ENCODE measurements around the gene RHOJ.

Gene RHOJ

GRCh38 chr14:63308723-63309317 lies 104.6 kb downstream of the RHOJ start:
- H3K4me1 ChIP-seq (ENCODE audit: control insufficient read depth, insufficient read depth, low read length), result no peaks in the 10 kb centered on the region
- H3K36me3 ChIP-seq (ENCODE audit: control insufficient read depth, insufficient read depth, low read length), result no peaks in the 10 kb centered on the region
- H3K9me3 ChIP-seq (ENCODE audit: control insufficient read depth, low read length), result no peaks in the 10 kb centered on the region
- no peaks in the 10 kb centered on the region for H3K27me3 ChIP-seq (ENCODE audit: control insufficient read depth, insufficient read depth, low read length, poor library complexity, severe bottlenecking)
- H3K27ac ChIP-seq (ENCODE audit: insufficient read depth, low read depth, low read length, poor library complexity, severe bottlenecking), result no peak overlapping the region
- 70 to 75% methylated on average over 6 of the region's 7 CpGs for WGBS, 2 experiments
- H3K4me3 ChIP-seq (ENCODE audit: insufficient read depth, low read depth, low read length), result no peak overlapping the region

- H3K4me1 ChIP-seq (ENCODE audit: control insufficient read depth, insufficient read depth, low read length), result no peaks in the 10 kb centered on the region
- H3K27me3 ChIP-seq (ENCODE audit: control insufficient read depth, insufficient read depth, low read length, poor library complexity, severe bottlenecking), result no peaks in the 10 kb centered on the region
- no peak within 1 kb of the TSS for H3K27ac ChIP-seq (ENCODE audit: insufficient read depth, low read depth, low read length, poor library complexity, severe bottlenecking)
- H3K9me3 ChIP-seq (ENCODE audit: control insufficient read depth, low read length), result no peaks in the 10 kb centered on the region
- no peak within 1 kb of the TSS for H3K4me3 ChIP-seq (ENCODE audit: insufficient read depth, low read depth, low read length)
- H3K36me3 ChIP-seq (ENCODE audit: control insufficient read depth, insufficient read depth, low read length), result no peaks in the 10 kb centered on the region
These were observed 114.6 kb downstream of the RHOJ start, which contains the start of gene GPHB5 for GRCh38 chr14:63318835-63319234. Gene GPHB5 (minus strand): TSS chr14:63318935. CDS start chr14:63317849, 1,086 bp downstream.

- no peaks in the 10 kb centered on the region for H3K36me3 ChIP-seq (ENCODE audit: control insufficient read depth, insufficient read depth, low read length)
These were observed 118.2 kb downstream of the RHOJ start for GRCh38 chr14:63322472-63322871.

GRCh38 chr14:63322897-63323573 lies 118.8 kb downstream of the RHOJ start:
- Histone ChIP-seq H3K9me3 (ENCODE audit: control insufficient read depth, low read length) (no peaks in the 10 kb centered on the region), H3K27me3 (ENCODE audit: control insufficient read depth, insufficient read depth, low read length, poor library complexity, severe bottlenecking) (no peaks in the 10 kb centered on the region), H3K27ac (ENCODE audit: insufficient read depth, low read depth, low read length, poor library complexity, severe bottlenecking) (no peak overlapping the region), H3K4me1 (ENCODE audit: control insufficient read depth, insufficient read depth, low read length) (no peaks in the 10 kb centered on the region), H3K4me3 (ENCODE audit: insufficient read depth, low read depth, low read length) (no peak overlapping the region), H3K36me3 (ENCODE audit: control insufficient read depth, insufficient read depth, low read length) (no peaks in the 10 kb centered on the region)
- 87 to 89% methylated on average over 9 of the region's 9 CpGs for WGBS, 2 experiments

More at GRCh38 chr14:63322472-63322871, 118.2 kb downstream of the RHOJ start:
- no peak overlapping the region for H3K27ac ChIP-seq (ENCODE audit: insufficient read depth, low read depth, low read length, poor library complexity, severe bottlenecking)
- no peaks in the 10 kb centered on the region for H3K27me3 ChIP-seq (ENCODE audit: control insufficient read depth, insufficient read depth, low read length, poor library complexity, severe bottlenecking)
- H3K4me3 ChIP-seq (ENCODE audit: insufficient read depth, low read depth, low read length), result no peak overlapping the region
- H3K9me3 ChIP-seq (ENCODE audit: control insufficient read depth, low read length), result no peaks in the 10 kb centered on the region
- 95 to 100% methylated on average over 1 of the region's 1 CpG for WGBS, 2 experiments
- H3K4me1 ChIP-seq (ENCODE audit: control insufficient read depth, insufficient read depth, low read length), result no peaks in the 10 kb centered on the region

- no peaks in the 10 kb centered on the region for H3K4me1 ChIP-seq (ENCODE audit: control insufficient read depth, insufficient read depth, low read length)
- H3K27me3 ChIP-seq (ENCODE audit: control insufficient read depth, insufficient read depth, low read length, poor library complexity, severe bottlenecking), result no peaks in the 10 kb centered on the region
- no peak overlapping the region for H3K4me3 ChIP-seq (ENCODE audit: insufficient read depth, low read depth, low read length)
- H3K36me3 ChIP-seq (ENCODE audit: control insufficient read depth, insufficient read depth, low read length), result no peaks in the 10 kb centered on the region
- 93 to 94% methylated on average over 5 of the region's 5 CpGs for WGBS, 2 experiments
- H3K27ac ChIP-seq (ENCODE audit: insufficient read depth, low read depth, low read length, poor library complexity, severe bottlenecking), result no peak overlapping the region
- no peaks in the 10 kb centered on the region for H3K9me3 ChIP-seq (ENCODE audit: control insufficient read depth, low read length)
These were observed 122.6 kb downstream of the RHOJ start for GRCh38 chr14:63326840-63327239.

- no peaks in the 10 kb centered on the region for H3K27me3 ChIP-seq (ENCODE audit: control insufficient read depth, insufficient read depth, low read length, poor library complexity, severe bottlenecking)
- H3K27ac ChIP-seq (ENCODE audit: insufficient read depth, low read depth, low read length, poor library complexity, severe bottlenecking), result no peak overlapping the region
- H3K9me3 ChIP-seq (ENCODE audit: control insufficient read depth, low read length), result no peaks in the 10 kb centered on the region
- H3K36me3 ChIP-seq (ENCODE audit: control insufficient read depth, insufficient read depth, low read length), result no peaks in the 10 kb centered on the region
- WGBS, 2 experiments, result 92 to 94% methylated on average over 6 of the region's 6 CpGs
- no peaks in the 10 kb centered on the region for H3K4me1 ChIP-seq (ENCODE audit: control insufficient read depth, insufficient read depth, low read length)
- no peak overlapping the region for H3K4me3 ChIP-seq (ENCODE audit: insufficient read depth, low read depth, low read length)
These were observed 124.8 kb downstream of the RHOJ start for GRCh38 chr14:63328787-63329737.

- no peaks in the 10 kb centered on the region for H3K27me3 ChIP-seq (ENCODE audit: control insufficient read depth, insufficient read depth, low read length, poor library complexity, severe bottlenecking)
- WGBS, 2 experiments, result 88 to 89% methylated on average over 7 of the region's 7 CpGs
- H3K4me1 ChIP-seq (ENCODE audit: control insufficient read depth, insufficient read depth, low read length), result no peaks in the 10 kb centered on the region
- no peak overlapping the region for H3K27ac ChIP-seq (ENCODE audit: insufficient read depth, low read depth, low read length, poor library complexity, severe bottlenecking)
- no peaks in the 10 kb centered on the region for H3K9me3 ChIP-seq (ENCODE audit: control insufficient read depth, low read length)
- no peaks in the 10 kb centered on the region for H3K36me3 ChIP-seq (ENCODE audit: control insufficient read depth, insufficient read depth, low read length)
- H3K4me3 ChIP-seq (ENCODE audit: insufficient read depth, low read depth, low read length), result no peak overlapping the region
These were observed 138.1 kb downstream of the RHOJ start for GRCh38 chr14:63342371-63342770.
